Pulmonary artery endothelial cell (primary cell): Measurements from ENCODE around the gene RPS2. TPM values are rescaled to one million over a fixed set of nuclear protein-coding genes. Genes with fewer than 3 reads are reported as not detected.
"Not testable (repeated sequence)": the region's sequence is repeated elsewhere in the genome, so short reads cannot be mapped to it uniquely, and the experiment has no call there.

Experiments
- DNase-seq: peaks from one replicate; pipeline ENCODE4 v3.0.0-alpha.2; 2011; ENCODE audit warnings: low read depth, low spot score
- total RNA-seq: library from RNA; depleted of rRNA; stranded (reverse); fragments of >200 nt; gene quantifications from 2 replicates; pipeline ENCODE4 v1.2.3, GENCODE V29; 2014

RPS2 gene
- total RNA-seq = 2,313 and 4,514 TPM in 2 replicates

DNA sequence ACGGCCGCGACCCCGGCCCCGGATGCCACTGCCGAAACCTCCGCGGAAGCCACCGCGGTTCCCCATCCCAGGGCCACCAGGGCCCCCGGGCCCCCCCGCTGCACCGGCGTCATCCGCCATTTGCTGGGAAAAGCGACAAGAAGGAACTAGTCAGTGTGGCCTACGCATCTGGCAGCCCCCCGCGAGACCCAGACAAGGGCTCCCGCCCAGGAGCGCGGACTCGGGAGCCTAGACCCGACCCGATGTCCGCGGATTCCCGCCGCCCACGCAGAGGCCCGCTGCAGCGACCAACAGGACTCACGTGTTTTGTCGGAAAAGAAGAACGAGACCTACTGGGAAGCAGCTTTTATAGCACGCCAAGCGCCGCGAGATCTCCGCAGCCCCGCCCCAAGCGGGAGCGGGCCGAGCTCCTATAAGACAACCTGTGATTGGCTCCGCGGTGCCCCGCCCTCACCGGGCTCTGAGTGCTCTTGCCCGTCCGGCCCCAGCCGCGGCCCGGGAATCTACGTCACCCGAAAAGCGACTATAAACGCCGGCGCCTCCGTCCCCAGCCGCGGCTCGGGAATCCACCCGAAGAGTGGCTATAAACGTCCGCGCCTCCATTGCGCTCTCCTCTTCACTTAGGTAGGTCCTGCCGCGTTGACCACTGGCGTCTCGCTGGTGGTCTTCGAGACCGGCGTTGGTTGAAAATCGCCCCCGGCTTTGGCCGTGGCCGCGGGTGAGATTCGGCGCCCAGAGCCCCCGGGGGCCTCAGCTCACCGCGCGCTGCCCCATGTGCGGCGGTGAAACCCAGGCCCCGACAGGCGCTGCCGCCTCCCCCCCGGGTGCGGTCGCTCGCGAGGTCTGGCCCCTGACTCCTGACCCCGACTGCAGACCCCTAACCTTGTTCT, at the start of gene RPS2:
RPS2 (minus strand) TSS at position 321 of the 890 bp plus-strand sequence; CDS start at position 120, 201 bp downstream.
- DNase-seq = peak; percentile 97

- no peak for DNase-seq
These were observed 48.9 kb upstream of the RPS2 start for GRCh38 chr16:2013527-2013926.

DNA sequence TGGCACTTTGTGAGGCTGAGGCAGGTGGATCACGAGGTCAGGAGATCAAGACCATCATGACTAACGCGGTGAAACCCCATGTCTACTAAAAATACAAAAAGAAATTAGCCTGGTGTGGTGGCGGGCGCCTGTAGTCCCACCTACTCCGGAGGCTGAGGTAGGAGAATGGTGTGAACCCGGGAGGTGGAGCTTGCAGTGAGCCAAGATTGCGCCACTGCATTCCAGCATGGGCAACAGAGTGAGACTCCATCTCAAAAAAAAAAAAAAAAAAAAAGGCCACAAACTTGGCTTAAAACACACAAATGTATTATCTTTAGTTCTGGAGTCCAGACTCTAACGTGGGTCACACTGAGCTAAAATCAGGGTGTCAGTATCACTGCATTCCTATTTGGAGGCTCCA, 47.1 kb upstream of the RPS2 start:
- not testable (repeated sequence) for DNase-seq

GRCh38 chr16:2009791-2010510, 45.3 kb upstream of the RPS2 start, which contains the start of gene ZNF598:
ZNF598 (minus strand) TSS chr16:2009821.
- peak; percentile 48 for DNase-seq

DNA sequence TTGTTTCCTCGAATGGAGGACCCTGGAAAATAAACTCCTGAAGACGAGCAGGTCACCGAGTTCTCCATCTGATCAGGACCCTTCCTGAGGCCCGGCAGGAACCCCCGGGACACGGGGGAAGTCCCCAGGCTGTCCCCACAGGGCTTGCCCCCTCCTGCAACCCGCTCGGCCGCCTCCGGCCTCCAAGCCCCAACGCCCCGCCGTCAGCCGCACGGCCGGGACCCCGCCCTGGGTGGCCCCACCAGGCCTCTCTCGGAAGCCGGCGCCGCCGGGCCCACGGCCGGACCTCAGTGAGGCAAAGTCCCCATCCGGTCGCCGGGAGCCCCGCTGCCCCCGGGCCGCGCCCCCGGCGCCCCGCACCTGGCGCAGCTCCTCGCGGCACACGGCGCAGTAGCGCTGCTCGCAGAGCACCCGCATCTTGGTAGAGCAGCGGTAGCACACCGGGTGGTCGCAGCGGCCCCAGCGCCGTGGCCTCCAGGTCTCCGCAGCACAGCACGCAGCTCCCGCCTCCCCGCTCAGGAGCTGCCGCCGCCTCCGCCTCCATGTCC, 44.6 kb upstream of the RPS2 start:
- DNase-seq = no peak

- no peak for DNase-seq
These were observed 44.1 kb upstream of the RPS2 start for GRCh38 chr16:2008631-2009163.

DNA sequence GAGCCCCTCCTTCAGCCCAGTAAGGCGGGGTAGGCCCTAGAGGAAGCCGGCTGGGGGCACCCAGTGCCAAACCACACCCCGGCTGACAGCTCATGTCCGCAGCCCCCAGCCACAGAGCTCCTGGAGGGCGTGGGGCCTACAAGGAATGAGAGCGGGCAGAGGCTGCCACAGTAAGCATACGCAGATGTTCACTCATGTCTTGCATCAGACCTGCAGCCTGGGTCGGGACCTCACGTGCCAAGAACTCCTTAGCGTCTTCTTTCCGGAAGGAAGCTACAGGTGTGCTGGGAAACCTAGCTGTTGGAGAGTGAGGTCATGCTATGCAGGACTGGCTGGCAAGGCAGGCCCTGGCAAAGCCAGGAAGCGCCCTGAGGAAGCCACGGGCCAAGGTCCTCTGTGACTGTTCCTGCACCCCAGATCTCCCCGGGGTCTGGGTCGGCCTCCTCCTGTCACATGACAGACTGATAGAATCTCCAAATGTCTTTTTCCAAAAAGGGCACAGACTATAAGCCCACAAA, 43.4 kb upstream of the RPS2 start:
- no peak for DNase-seq

GRCh38 chr16:2007081-2007836, 42.6 kb upstream of the RPS2 start:
- no peak for DNase-seq

DNA sequence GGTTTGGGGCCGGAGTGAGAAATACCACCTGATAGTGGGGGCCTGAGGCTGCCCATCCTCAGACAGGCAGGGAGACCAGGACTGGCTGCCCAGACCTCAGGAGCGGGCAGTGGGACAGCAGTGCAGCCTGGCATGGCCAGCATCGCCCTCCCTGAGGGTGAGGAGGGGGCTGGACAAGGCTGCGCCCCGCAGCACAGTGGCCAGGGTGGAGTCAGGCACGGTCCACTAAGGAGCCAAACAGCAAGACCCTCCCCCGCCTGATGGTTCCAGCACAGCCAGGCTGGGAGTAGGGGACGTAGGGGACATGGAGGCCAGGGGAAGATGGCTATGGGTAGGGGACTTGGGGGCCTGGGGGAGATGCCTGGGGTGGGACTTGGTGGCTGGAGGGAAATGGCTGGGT, 41.7 kb upstream of the RPS2 start:
- no peak for DNase-seq

DNA sequence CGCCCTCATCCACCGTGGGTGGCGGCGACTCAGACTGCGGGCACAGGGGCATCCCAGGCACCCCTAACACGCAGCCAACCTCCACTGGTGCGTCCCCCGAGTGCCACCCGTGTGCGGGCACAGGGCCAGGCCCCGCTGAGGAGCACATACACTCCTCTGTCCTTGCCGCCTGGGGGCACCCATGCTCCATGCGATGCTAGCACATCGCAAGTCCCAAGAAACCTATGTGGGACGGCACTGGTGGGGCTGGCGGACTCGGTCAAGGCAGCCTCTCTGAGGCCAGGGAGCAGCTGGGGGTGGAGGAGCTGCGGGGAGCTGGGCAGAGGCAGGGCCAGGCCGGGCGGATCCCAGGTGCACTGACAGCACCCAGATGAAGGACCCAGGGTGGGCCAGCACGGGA, 41.0 kb upstream of the RPS2 start:
- DNase-seq = no peak

GRCh38 chr16:2004795-2005517, 40.3 kb upstream of the RPS2 start:
- no peak for DNase-seq

GRCh38 chr16:2003827-2004641, 39.4 kb upstream of the RPS2 start:
- peak; percentile 35 for DNase-seq

- DNase-seq = no peak
These were observed 38.7 kb upstream of the RPS2 start for GRCh38 chr16:2003231-2003826.

- no peak for DNase-seq
These were observed 38.0 kb upstream of the RPS2 start for GRCh38 chr16:2002406-2003230.

- DNase-seq = no peak
These were observed 37.1 kb upstream of the RPS2 start for GRCh38 chr16:2001456-2002355.

DNA sequence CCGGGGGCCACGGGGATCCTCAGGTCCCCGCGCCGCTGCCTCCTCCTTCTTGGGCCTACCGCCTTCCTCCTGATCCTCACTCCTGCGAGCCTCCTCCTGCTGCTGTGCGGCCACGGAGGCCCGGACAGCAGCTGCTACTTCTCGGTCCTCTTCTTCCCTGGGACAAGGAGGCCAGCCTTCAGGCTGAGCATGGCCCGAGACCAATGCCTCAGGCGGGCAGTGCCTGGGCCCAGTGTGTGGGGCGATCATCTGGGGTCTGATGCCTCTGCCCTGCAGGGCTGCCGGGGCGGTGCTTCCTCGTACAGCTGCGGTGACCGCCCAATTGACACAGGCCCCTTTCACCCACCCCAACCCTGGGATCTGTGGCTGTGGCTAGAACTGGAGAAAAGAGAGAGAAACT, 36.4 kb upstream of the RPS2 start:
- no peak for DNase-seq

DNA sequence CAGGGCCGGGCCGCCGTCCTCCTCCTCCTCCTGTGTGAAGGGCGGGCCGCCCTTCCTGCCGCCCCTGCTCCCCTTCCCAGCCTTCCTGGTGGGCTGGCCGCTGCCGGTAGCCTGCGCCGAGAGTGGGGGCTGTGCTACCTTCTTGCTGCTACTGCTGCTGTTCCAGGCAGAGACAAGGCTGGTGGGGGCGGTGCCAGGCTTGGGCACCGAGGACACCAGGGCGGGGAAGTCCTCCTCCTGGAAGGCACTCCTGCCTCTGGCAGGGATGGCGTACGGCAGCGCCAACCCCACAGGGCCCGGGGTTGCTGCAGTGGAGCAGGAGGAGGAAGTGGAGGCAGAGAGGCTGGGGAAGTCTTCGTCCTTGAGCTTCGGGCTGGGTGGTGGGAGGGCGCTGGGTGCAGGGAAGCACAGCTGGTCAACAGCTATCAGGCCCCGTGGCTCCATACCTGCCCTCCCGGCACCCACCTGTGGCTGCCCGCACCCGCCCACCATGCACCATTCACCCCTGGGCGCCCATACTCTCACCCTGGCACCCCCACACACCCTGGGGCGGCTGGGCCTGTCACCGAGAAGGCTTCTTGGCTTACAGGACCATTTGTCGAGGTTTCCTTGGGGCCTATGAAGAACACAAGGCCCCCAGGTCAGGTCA, 35.4 kb upstream of the RPS2 start:
- no peak for DNase-seq
